Smooth muscle cell (in vitro differentiated cells): Measurements from ENCODE around the gene COA8. TPM values are rescaled to one million over a fixed set of nuclear protein-coding genes. Genes with fewer than 3 reads are reported as not detected.

Experiments
- DNase-seq: peaks from one replicate; lab custom pipeline; 2025; ENCODE audit not compliant: unreplicated experiment; lab: John Stamatoyannopoulos, UW
- H2AFZ ChIP-seq: fragments of 200-600 bp; sonication (generic); 2 replicates; pipeline ENCODE4 v1.6.0; 2016; ENCODE audit warnings: antibody characterized with exemption, low read depth, mild to moderate bottlenecking
- H3F3A ChIP-seq: fragments of 200-600 bp; sonication (generic); 2 replicates; pipeline ENCODE4 v1.6.0; 2017; ENCODE audit warnings: antibody characterized with exemption, low read depth
- H3K27ac ChIP-seq: fragments of 200-600 bp; sonication (generic); 2 replicates; pipeline ENCODE4 v1.5.1; 2016; ENCODE audit warnings: low read depth, mild to moderate bottlenecking
- H3K27me3 ChIP-seq: fragments of 200-600 bp; sonication (generic); 2 replicates; pipeline ENCODE4 v1.6.1; 2016; ENCODE audit warnings: low read depth, mild to moderate bottlenecking
- H3K36me3 ChIP-seq: fragments of 200-600 bp; sonication (generic); 2 replicates; pipeline ENCODE4 v1.5.1; 2016; ENCODE audit warnings: low read depth
- H3K4me1 ChIP-seq: fragments of 200-600 bp; sonication (generic); 2 replicates; pipeline ENCODE4 v1.5.1; 2016; ENCODE audit warnings: low read depth
- H3K4me2 ChIP-seq: fragments of 200-600 bp; sonication (generic); 2 replicates; pipeline ENCODE4 v1.6.0; 2016; ENCODE audit warnings: mild to moderate bottlenecking
- H3K4me3 ChIP-seq: fragments of 200-600 bp; sonication (generic); 2 replicates; pipeline ENCODE4 v1.5.1; 2016; ENCODE audit warnings: mild to moderate bottlenecking
- H3K79me2 ChIP-seq: fragments of 200-600 bp; sonication (generic); 2 replicates; pipeline ENCODE4 v1.6.0; 2016; ENCODE audit warnings: low read depth, mild to moderate bottlenecking
- H3K9ac ChIP-seq: fragments of 200-600 bp; sonication (generic); 2 replicates; pipeline ENCODE4 v1.6.0; 2016; ENCODE audit warnings: low read depth
- H3K9me3 ChIP-seq: fragments of 200-600 bp; sonication (generic); replicated peaks from 2 replicates; pipeline ENCODE4 v1.5.1; 2016; ENCODE audit warnings: low read depth
- H4K20me1 ChIP-seq: fragments of 200-600 bp; sonication (generic); 2 replicates; pipeline ENCODE4 v1.6.0; 2016; ENCODE audit warnings: low read depth
- WGBS: methylation state at CpG from one replicate; pipeline ENCODE4 v1.1.7; 2016; ENCODE audit warnings: low lambda C conversion rate; 5-methylcytosine and 5-hydroxymethylcytosine counted together
- polyA plus RNA-seq: library from polyadenylated mRNA; unstranded; fragments of >200 nt; fragmentation: Nextera tagmentation; extraction: Ambion mirVana; gene quantifications from 2 replicates; pipeline ENCODE4 v1.2.1, GENCODE V29; 2016
- total RNA-seq: library from RNA; depleted of rRNA; stranded (reverse); fragments of >200 nt; gene quantifications from 2 replicates; pipeline ENCODE4 v1.2.3, GENCODE V29; 2014
- TF ChIP-seq, protein P1 (sequence below): fragments of 200-600 bp; sonication (generic); IDR thresholded peaks from 2 replicates; pipeline ENCODE4 v1.5.1; 2017; ENCODE audit warnings: borderline replicate concordance, mild to moderate bottlenecking, antibody characterized with exemption; ENCODE audit not compliant: insufficient read depth, poor library complexity, severe bottlenecking

COA8 gene
- total and polyA plus RNA-seq, 2 experiments from 2014 or later: 33.4 to 69.9 TPM

DNA sequence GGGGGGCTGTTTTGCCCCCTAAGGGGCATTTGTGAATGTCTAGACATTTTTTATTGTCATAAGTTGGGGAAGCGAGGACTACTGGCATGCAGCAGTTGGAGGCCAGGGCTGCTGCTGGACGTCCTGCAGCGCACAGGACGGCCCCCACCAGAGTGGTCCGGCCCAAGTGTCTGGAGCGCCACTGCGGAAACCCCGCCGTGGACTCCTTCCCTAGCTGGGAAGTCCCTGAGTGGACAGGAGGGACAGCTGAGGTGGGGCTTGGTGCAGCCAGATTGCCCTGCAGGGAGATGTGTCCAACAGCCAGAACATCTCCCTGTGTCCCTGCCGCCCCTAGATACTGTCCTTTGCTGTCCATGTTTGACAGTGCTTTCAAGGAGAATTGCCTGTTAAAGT lies 45.6 kb upstream of the COA8 start:
- no peaks in the 10 kb centered on the region for H3F3A ChIP-seq
- no peaks in the 10 kb centered on the region for H3K9me3 ChIP-seq
- H3K9ac ChIP-seq: no peak overlapping the region
- peaks cover 5% of the 10 kb centered on the region for H3K27me3 ChIP-seq
- H3K79me2 ChIP-seq: no peaks in the 10 kb centered on the region
- H4K20me1 ChIP-seq: peaks cover 6% of the 10 kb centered on the region
- H3K27ac ChIP-seq: peak overlapping the region; percentile 22
- no peak overlapping the region for H2AFZ ChIP-seq
- H3K36me3 ChIP-seq: no peaks in the 10 kb centered on the region
- WGBS: 92% methylated on average over 10 of the region's 10 CpGs
- H3K4me1 ChIP-seq: peaks cover 11% of the 10 kb centered on the region
- TF ChIP-seq, protein P1, sequence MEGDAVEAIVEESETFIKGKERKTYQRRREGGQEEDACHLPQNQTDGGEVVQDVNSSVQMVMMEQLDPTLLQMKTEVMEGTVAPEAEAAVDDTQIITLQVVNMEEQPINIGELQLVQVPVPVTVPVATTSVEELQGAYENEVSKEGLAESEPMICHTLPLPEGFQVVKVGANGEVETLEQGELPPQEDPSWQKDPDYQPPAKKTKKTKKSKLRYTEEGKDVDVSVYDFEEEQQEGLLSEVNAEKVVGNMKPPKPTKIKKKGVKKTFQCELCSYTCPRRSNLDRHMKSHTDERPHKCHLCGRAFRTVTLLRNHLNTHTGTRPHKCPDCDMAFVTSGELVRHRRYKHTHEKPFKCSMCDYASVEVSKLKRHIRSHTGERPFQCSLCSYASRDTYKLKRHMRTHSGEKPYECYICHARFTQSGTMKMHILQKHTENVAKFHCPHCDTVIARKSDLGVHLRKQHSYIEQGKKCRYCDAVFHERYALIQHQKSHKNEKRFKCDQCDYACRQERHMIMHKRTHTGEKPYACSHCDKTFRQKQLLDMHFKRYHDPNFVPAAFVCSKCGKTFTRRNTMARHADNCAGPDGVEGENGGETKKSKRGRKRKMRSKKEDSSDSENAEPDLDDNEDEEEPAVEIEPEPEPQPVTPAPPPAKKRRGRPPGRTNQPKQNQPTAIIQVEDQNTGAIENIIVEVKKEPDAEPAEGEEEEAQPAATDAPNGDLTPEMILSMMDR: no peak
- H3K4me3 ChIP-seq: no peak overlapping the region
- H3K4me2 ChIP-seq: no peak overlapping the region
- DNase-seq: no peak

- DNase-seq: no peak
- H3K9ac ChIP-seq: no peak overlapping the region
- H2AFZ ChIP-seq: no peak overlapping the region
- H4K20me1 ChIP-seq: peaks cover 6% of the 10 kb centered on the region
- no peaks in the 10 kb centered on the region for H3K9me3 ChIP-seq
- H3F3A ChIP-seq: no peaks in the 10 kb centered on the region
- peaks cover 9% of the 10 kb centered on the region for H3K27me3 ChIP-seq
- H3K27ac ChIP-seq: peak overlapping the region; percentile 22
- TF ChIP-seq, protein P1: no peak
- 75% methylated on average over 20 of the region's 20 CpGs for WGBS
- no peaks in the 10 kb centered on the region for H3K36me3 ChIP-seq
- H3K4me1 ChIP-seq: peaks cover 12% of the 10 kb centered on the region
- H3K4me3 ChIP-seq: no peak overlapping the region
- no peak overlapping the region for H3K4me2 ChIP-seq
- H3K79me2 ChIP-seq: no peaks in the 10 kb centered on the region
Observed at GRCh38 chr14:103517721-103518421, 44.9 kb upstream of the COA8 start.

GRCh38 chr14:103518422-103519042 lies 44.2 kb upstream of the COA8 start:
- no peaks in the 10 kb centered on the region for H3F3A ChIP-seq
- H3K9me3 ChIP-seq: no peaks in the 10 kb centered on the region
- peaks cover 17% of the 10 kb centered on the region for H3K4me1 ChIP-seq
- H3K27me3 ChIP-seq: peaks cover 16% of the 10 kb centered on the region
- no peaks in the 10 kb centered on the region for H3K79me2 ChIP-seq
- no peak overlapping the region for H3K9ac ChIP-seq
- no peak overlapping the region for H3K4me3 ChIP-seq
- H3K27ac ChIP-seq: no peak overlapping the region
- no peak overlapping the region for H2AFZ ChIP-seq
- WGBS: 58% methylated on average over 9 of the region's 9 CpGs
- H3K36me3 ChIP-seq: no peaks in the 10 kb centered on the region
- DNase-seq: no peak
- H3K4me2 ChIP-seq: no peak overlapping the region
- TF ChIP-seq, protein P1: peak; percentile 74
- H4K20me1 ChIP-seq: peaks cover 6% of the 10 kb centered on the region
